Thymus (tissue), 11 donors: ENCODE results near the gene SERPINA4. TPM values are rescaled to one million over a fixed set of nuclear protein-coding genes. Genes with fewer than 3 reads are reported as not detected.

Source experiments
- DNase-seq, 9 donors: peaks; one replicate each; pipeline ENCODE4 v3.0.0-alpha.2; 2013; ENCODE audit warnings: low spot score in 9 of 9, low read depth in 6 of 9, missing footprints in 1 of 9
- H3K27ac ChIP-seq, 2 donors: one replicate each; pipeline ENCODE4 v1.5.1; 2013; ENCODE audit warnings: control low read depth in 1 of 2, low read depth in 1 of 2, low read length in 1 of 2, mild to moderate bottlenecking in 1 of 2, moderate library complexity in 1 of 2
- H3K27me3 ChIP-seq, 2 donors: one replicate each; pipeline ENCODE4 v1.5.1; 2013; ENCODE audit warnings: low read length in 1 of 2; ENCODE audit not compliant: control insufficient read depth in 2 of 2, insufficient read depth in 1 of 2
- H3K36me3 ChIP-seq, 2 donors: one replicate each; pipeline ENCODE4 v1.5.1; 2013; ENCODE audit warnings: low read length in 1 of 2, mild to moderate bottlenecking in 1 of 2, moderate library complexity in 1 of 2; ENCODE audit not compliant: control insufficient read depth in 2 of 2, insufficient read depth in 2 of 2
- H3K4me1 ChIP-seq, 2 donors: one replicate each; pipeline ENCODE4 v1.5.1; 2013; ENCODE audit warnings: low read length in 2 of 2; ENCODE audit not compliant: control insufficient read depth in 2 of 2, insufficient read depth in 2 of 2
- H3K4me3 ChIP-seq, 2 donors: one replicate each; pipeline ENCODE4 v1.5.1; 2013; ENCODE audit warnings: low read length in 2 of 2, control low read depth in 1 of 2, mild to moderate bottlenecking in 1 of 2
- H3K9me3 ChIP-seq, 2 donors: one replicate each; pipeline ENCODE4 v1.5.1; 2013; ENCODE audit warnings: low read length in 1 of 2, mild to moderate bottlenecking in 1 of 2; ENCODE audit not compliant: control insufficient read depth in 2 of 2, insufficient read depth in 1 of 2
- WGBS: extraction: QIAGEN DNeasy Blood & Tissue Kit; methylation state at CpG from one replicate; pipeline ENCODE4 v1.1.7; 2013; 5-methylcytosine and 5-hydroxymethylcytosine counted together
- polyA plus RNA-seq: library from polyadenylated mRNA; stranded (reverse); fragments of 200-250 nt; gene quantifications from one replicate; pipeline ENCODE4 v1.2.3, GENCODE V29; 2013
- total RNA-seq: library from RNA; stranded (reverse); fragments of 120-200 nt; gene quantifications from one replicate; pipeline ENCODE4 v1.2.4, GENCODE V29; 2013
- donor health status: healthy.

Gene SERPINA4
- total and polyA plus RNA-seq, 2 donors, result 0.41 to 0.52 TPM

DNA sequence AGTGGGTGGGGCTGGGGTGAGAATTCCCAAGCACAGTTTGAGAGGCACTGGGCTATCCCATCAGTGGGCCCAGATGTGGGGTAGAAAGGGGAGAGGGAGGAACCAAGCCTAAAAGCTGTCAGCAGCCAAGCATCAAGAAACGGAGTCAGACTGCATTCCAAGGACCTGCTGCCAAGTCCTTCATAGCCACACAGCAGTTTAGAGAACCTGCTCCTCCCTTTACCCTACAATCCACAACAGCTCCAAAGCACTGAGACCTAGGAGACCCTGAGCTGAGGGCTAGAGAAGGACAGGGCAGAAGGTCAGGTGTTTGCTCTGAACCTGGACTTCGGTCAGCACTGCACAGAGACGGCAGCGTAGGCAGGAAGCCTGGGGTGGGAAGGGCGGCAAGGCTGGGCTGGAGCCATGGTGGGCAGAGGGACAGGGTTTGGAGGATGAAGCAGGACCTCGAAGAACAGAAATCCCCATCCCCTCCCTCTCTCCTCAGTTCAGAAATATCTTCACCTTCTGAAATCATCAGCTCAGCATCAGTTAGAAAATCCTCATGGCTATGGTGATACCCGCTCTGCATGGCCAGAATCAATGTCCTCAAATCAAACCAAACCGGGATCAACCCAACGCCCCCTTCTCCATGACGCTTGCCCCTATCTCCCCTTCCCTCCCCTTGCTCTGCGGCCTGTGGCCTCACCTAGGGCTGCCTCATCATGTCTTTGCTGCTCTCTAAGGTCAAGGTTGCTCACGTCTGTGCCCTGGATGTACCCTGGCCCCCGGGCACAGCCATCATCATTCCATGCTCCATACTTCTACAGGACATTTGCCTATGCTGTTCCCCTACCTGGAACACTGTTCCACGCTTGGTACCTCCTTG is 12.9 kb upstream of the SERPINA4 start:
- WGBS, result 95% methylated on average over 14 of the region's 14 CpGs
- DNase-seq, result no peak
- H3K4me3 ChIP-seq, result no peak overlapping the region

DNA sequence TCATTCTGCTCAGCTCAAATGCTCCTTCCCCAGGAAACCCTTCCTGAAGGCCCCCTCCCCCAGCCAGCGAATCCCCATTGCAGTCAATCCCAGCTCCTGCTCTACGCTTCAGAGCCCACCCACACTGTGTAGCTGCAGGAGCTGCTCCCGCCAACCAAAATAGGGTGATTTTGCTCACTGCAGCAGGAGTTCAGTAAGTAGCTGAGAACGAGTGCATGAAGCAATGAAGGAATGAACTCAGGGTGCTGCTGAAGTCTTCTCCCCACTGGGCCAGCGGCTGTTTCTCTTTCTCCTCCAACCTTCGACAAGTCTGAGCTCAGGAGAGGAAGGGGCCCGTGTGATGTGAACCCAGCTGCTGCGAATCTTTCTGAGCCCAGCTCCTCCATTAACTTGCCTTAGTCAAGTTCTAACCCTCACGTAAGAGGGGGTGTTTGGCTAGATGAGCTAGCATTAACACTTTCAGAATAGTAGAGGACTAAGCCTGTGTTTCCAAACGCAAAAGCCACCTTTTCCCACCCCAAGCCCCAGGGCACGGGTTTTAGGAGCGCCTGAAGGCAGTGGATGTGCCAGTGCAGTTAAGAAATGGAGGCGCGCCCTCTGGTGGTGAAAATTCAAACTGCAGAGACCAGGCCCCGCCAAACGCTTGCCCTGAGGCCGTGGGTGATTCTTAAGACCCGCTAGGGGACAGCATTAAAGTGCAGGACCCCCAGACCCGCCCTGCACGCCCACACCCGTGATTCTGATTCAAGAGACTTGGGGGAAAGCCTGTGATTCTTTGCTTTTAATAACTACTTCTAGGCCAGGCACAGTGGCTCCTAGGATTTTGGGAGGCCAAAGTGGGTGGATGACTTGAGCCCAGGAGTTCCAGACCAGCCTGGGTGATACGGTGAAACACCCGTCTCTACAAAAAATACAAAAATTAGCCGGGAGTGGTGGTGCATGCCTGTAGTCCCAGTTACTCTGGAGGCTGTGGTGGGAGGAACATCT is 11.9 kb upstream of the SERPINA4 start:
- H3K27ac ChIP-seq, result no peak overlapping the region
- peaks cover 0 to 4% of the 10 kb centered on the region in 2 donors for H3K27me3 ChIP-seq
- no peaks in the 10 kb centered on the region for H3K4me1 ChIP-seq
- no peak overlapping the region for H3K4me3 ChIP-seq
- peak in 6 of 9 donors; percentile 4 to 49 (median 16) for DNase-seq
- no peaks in the 10 kb centered on the region for H3K9me3 ChIP-seq
- WGBS, result 33% methylated on average over 24 of the region's 24 CpGs
- no peaks in the 10 kb centered on the region for H3K36me3 ChIP-seq

More for the DNA sequence above, 12.9 kb upstream of the SERPINA4 start:
- Histone ChIP-seq H3K9me3 (no peaks in the 10 kb centered on the region), H3K4me1 (peaks cover 0 to 2% of the 10 kb centered on the region in 2 donors), H3K27ac (no peak overlapping the region), H3K27me3 (peaks cover 0 to 4% of the 10 kb centered on the region in 2 donors), H3K36me3 (no peaks in the 10 kb centered on the region)

DNA sequence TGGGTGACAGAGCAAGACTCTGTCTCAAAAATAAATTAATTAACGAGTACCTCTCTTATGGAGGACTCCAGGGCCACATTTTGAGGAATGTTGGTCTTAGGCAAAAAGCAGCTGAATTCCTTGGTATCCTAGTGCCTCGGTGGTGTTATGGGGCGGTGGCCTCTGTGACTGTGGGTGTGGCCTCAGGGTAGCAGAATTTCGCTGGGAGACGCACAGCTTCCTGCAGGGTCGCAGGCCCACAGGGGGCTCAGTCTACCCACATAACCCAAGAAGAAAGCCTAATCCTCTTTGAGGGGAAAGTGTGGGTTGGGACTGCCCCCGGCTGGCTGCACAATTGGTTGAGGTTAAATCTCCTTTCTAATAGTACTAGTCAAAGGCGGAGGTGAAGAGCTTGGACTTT is 11.2 kb upstream of the SERPINA4 start:
- 77% methylated on average over 8 of the region's 8 CpGs for WGBS

DNA sequence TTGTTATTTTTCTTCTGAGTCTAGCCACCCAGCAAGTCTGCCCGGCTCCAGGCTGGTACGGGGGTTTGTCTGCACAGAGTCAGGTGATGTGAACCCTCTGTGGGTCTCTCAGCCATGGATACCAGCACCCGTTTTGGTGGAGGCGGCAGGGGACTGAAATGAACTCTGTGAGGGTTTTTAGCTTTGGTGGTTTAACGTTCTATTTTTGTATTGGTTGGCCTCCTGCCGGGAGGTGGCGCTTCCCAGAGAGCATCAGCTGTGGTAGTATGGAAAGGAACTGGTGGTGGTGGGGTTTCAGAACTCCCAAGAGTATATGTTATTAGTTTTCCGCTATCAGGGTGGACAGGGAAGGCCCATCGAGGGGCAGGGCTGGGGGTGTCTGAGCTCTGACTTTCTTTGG is 5.3 kb upstream of the SERPINA4 start:
- DNase-seq, result no peak
- H3K27ac ChIP-seq, result no peak overlapping the region
- WGBS, result 92% methylated on average over 9 of the region's 9 CpGs
- no peak overlapping the region for H3K4me3 ChIP-seq
- no peaks in the 10 kb centered on the region for H3K36me3 ChIP-seq
- no peaks in the 10 kb centered on the region for H3K27me3 ChIP-seq
- no peaks in the 10 kb centered on the region for H3K9me3 ChIP-seq
- no peaks in the 10 kb centered on the region for H3K4me1 ChIP-seq

More for the DNA sequence above, 11.2 kb upstream of the SERPINA4 start:
- peaks cover 0 to 4% of the 10 kb centered on the region in 2 donors for H3K27me3 ChIP-seq
- H3K9me3 ChIP-seq, result no peaks in the 10 kb centered on the region
- no peaks in the 10 kb centered on the region for H3K4me1 ChIP-seq
- no peak overlapping the region for H3K27ac ChIP-seq
- H3K36me3 ChIP-seq, result no peaks in the 10 kb centered on the region
- DNase-seq, result no peak
- H3K4me3 ChIP-seq, result no peak overlapping the region

DNA sequence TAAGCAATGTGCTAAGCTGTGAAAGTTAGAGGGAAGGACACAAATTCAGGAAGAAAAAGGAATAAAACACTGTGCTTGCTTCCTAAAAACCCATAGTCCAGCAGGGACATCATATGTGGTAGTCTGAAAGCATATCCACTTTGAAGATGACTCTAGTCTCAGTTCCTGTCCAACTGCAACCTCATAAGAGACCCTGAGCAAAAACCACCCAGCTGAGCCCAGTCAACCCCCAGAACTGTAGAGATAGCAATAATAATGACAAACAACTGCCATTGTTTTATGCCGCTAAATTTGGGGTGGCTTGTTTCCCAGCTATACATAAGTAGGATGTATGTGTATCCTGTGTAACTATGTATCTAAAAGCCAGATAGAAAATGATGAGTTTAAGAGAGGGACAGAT is 3.9 kb upstream of the SERPINA4 start:
- DNase-seq, result no peak
- Histone ChIP-seq H3K27ac (no peak overlapping the region), H3K4me3 (no peak overlapping the region), H3K27me3 (no peaks in the 10 kb centered on the region), H3K36me3 (no peaks in the 10 kb centered on the region), H3K4me1 (no peaks in the 10 kb centered on the region), H3K9me3 (no peaks in the 10 kb centered on the region)
- 97% methylated on average over 1 of the region's 1 CpG for WGBS

DNA sequence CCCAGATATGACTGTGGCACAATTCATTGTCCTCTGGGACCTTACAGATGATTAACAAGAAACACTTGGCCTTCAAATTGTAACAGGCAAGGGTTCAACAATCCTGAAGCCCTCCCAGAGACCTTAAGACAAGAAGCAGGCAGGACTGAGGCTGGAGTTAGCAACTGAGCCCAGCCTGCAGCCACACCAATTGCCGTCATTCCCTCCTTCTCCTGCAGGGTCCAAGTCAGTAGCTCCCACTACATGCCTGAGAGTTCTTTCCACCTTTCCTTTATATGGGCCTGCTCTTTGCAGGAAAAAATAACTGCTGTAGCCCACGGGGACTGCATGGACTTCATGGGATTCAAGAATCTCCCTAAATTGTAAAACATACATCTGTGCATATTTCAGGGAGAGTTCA is 2.4 kb upstream of the SERPINA4 start:
- Histone ChIP-seq H3K36me3 (no peaks in the 10 kb centered on the region), H3K27ac (no peak overlapping the region), H3K27me3 (no peaks in the 10 kb centered on the region), H3K4me3 (no peak overlapping the region), H3K9me3 (no peaks in the 10 kb centered on the region), H3K4me1 (no peaks in the 10 kb centered on the region)
- no peak for DNase-seq
- 88% methylated on average over 2 of the region's 2 CpGs for WGBS

DNA sequence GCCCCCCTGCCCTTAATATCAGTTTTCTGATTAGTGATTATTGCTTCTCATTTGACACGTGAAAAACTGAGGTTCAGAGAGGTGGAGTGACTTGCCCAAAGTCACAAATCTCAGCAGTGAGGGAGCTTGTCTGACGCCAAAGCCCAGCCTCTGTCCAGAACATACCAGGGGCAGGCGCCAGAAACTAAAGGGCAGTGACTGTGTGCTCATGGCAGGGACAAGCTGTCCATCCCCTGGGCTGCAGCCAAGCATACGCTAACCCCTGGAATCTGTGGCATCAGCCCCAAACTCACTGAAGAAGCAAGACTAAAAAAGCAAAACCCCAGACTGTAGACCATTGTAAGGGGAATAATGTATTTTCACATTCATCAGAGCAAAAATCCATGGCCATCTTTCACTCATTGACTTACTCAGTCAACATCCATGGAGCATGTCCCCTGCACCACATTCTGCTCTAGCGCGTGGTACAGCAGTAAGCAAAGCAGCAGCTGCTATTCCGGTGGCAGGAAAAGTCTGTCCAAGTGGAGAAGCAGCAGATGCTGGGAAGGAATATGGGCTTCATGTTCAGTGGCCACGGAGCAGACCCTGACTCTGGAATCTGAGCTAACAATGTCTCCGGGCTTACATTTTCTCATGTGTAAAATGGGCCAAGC is 1.5 kb upstream of the SERPINA4 start:
- no peaks in the 10 kb centered on the region for H3K36me3 ChIP-seq
- WGBS, result 93% methylated on average over 9 of the region's 9 CpGs
- H3K27ac ChIP-seq, result no peak overlapping the region
- H3K27me3 ChIP-seq, result no peaks in the 10 kb centered on the region
- DNase-seq, result no peak
- no peaks in the 10 kb centered on the region for H3K9me3 ChIP-seq
- no peak overlapping the region for H3K4me3 ChIP-seq
- H3K4me1 ChIP-seq, result no peaks in the 10 kb centered on the region

DNA sequence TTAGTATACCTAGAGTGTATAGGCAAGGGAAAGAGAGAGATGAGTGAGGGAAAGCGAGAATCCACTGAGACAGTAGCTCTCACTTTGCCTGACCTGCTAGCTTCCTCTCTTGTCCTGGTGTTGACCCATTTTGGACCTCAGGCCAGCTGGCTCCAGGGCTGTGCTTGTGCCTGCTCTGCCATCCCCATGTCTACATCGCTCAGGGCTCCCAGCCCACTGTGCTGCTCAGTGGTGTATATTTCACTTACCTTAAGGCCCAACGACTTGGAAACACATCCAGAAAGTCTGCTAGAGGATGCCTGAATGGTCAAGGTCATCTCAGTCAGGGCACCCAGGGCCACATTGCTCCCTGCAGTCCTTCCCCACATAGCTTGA is 964 bp upstream of the SERPINA4 start:
- Histone ChIP-seq H3K4me1 (no peaks in the 10 kb centered on the region), H3K36me3 (no peaks in the 10 kb centered on the region), H3K4me3 (no peak overlapping the region), H3K27ac (no peak overlapping the region), H3K9me3 (no peaks in the 10 kb centered on the region), H3K27me3 (no peaks in the 10 kb centered on the region)
- WGBS, result 81% methylated on average over 3 of the region's 3 CpGs
- DNase-seq, result no peak
